GM12878 (cell line): ENCODE measurements around the gene CEP83. TPM values are rescaled to one million over a fixed set of nuclear protein-coding genes. Genes with fewer than 3 reads are reported as not detected.

Experiments
- ATAC-seq: fragments of 200-7000 bp; cut with Tn5 transposase; 3 replicates; pipeline ENCODE4 v1.9.1; 2020; ENCODE audit warnings: mild to moderate bottlenecking, moderate library complexity
- BruUV-seq: library from RNA; stranded (reverse); fragments of 400-500 nt; replicated peaks from 2 replicates; lab custom pipeline; 2021; lab: Mats Ljungman, UMichigan
- CTCF ChIA-PET: fragments of 300-600 bp; sonication (Branson Sonifier 250); formaldehyde crosslinking; extraction: SDS; loops from one replicate; lab custom pipeline; 2021; ENCODE audit warnings: inconsistent platforms; lab: Yijun Ruan, JAX
- POLR2A ChIA-PET: fragments of 350-600 bp; formaldehyde crosslinking; extraction: SDS; loops from one replicate; lab custom pipeline; 2021; ENCODE audit warnings: inconsistent platforms; lab: Charles Lee
- RAD21 ChIA-PET: fragments of 300-600 bp; sonication (Branson Sonifier 250); formaldehyde crosslinking; loops from one replicate; lab custom pipeline; 2023; ENCODE audit warnings: antibody characterized with exemption; ENCODE audit not compliant: unreplicated experiment; lab: Charles Lee
- SMC1A ChIA-PET: fragments of 300-600 bp; sonication (Branson Sonifier 250); formaldehyde crosslinking; loops from one replicate; lab custom pipeline; 2023; ENCODE audit not compliant: unreplicated experiment, uncharacterized antibody; lab: Charles Lee
- DNase-seq: peaks from one replicate; pipeline ENCODE4 v3.0.0-alpha.2; 2011; ENCODE audit warnings: low read depth, low spot score
- FAIRE-seq: peaks from 3 replicates; lab custom pipeline; 2011; peaks lifted over from hg19 to GRCh38; lab: Jason Lieb, UNC
- H2AFZ ChIP-seq: 2 replicates; pipeline ENCODE4 v1.6.0; 2011; ENCODE audit warnings: low read depth, low read length, control low read depth; ENCODE audit not compliant: control insufficient read depth
- H3K27ac ChIP-seq: 2 replicates; pipeline ENCODE4 v1.5.1; 2011; ENCODE audit warnings: control low read depth; ENCODE audit not compliant: control insufficient read depth, insufficient read depth
- H3K27me3 ChIP-seq, 2 experiments: replicated peaks in 1 of 2; 2 replicates each; pipeline versions ENCODE4 v1.6.0 to v1.6.1; 2011; ENCODE audit warnings: low read length in 1 of 2; ENCODE audit not compliant: control insufficient read depth in 2 of 2, insufficient read depth in 2 of 2
- H3K36me3 ChIP-seq, 2 experiments: 2 replicates each; pipeline ENCODE4 v1.5.1; 2011; ENCODE audit warnings: low read length in 1 of 2; ENCODE audit not compliant: control insufficient read depth in 2 of 2, insufficient read depth in 2 of 2
- H3K4me1 ChIP-seq: 2 replicates; pipeline ENCODE4 v1.6.1; 2011; ENCODE audit warnings: mild to moderate bottlenecking, low read length, moderate library complexity, mixed read lengths; ENCODE audit not compliant: control insufficient read depth, insufficient read depth
- H3K4me2 ChIP-seq: 2 replicates; pipeline ENCODE4 v1.6.0; 2011; ENCODE audit warnings: control low read depth; ENCODE audit not compliant: control insufficient read depth, insufficient read depth
- H3K4me3 ChIP-seq: fragments of 200-600 bp; sonication (generic); 2 replicates; pipeline ENCODE4 v1.5.1; 2016
- H3K79me2 ChIP-seq: 2 replicates; pipeline ENCODE4 v1.6.0; 2011; ENCODE audit warnings: low read length; ENCODE audit not compliant: control insufficient read depth, insufficient read depth
- H3K9ac ChIP-seq: 2 replicates; pipeline ENCODE4 v1.8.0; 2011; ENCODE audit warnings: low read length, control low read depth, mixed read lengths; ENCODE audit not compliant: control insufficient read depth, insufficient read depth
- H3K9me3 ChIP-seq: replicated peaks from 3 replicates; pipeline ENCODE4 v1.5.1; 2011; ENCODE audit warnings: mild to moderate bottlenecking, low read length; ENCODE audit not compliant: control insufficient read depth, insufficient read depth
- H4K20me1 ChIP-seq: 2 replicates; pipeline ENCODE4 v1.6.0; 2011; ENCODE audit not compliant: control insufficient read depth, insufficient read depth
- ATF2 ChIP-seq: IDR thresholded peaks from 2 replicates; pipeline ENCODE4 v1.6.1; 2012; ENCODE audit warnings: low read length, inconsistent platforms
- ATF7 ChIP-seq: fragments of 450-650 bp; IDR thresholded peaks from 2 replicates; pipeline ENCODE4 v1.6.1; 2016; ENCODE audit warnings: low read depth, mild to moderate bottlenecking
- CEBPB ChIP-seq, 2 experiments: fragments of 150-350 bp in 1 of 2; IDR thresholded peaks; 2 replicates each; pipeline ENCODE4 v1.6.1; 2012 to 2014; ENCODE audit warnings: low read depth in 2 of 2, low read length in 2 of 2, borderline replicate concordance in 1 of 2, inconsistent platforms in 1 of 2
- CREB1 ChIP-seq: IDR thresholded peaks from 2 replicates; pipeline ENCODE4 v1.6.1; 2012; ENCODE audit warnings: low read depth, mild to moderate bottlenecking, inconsistent platforms
- FOXM1 ChIP-seq: IDR thresholded peaks from 2 replicates; pipeline ENCODE4 v1.6.1; 2012; ENCODE audit warnings: low read depth, mild to moderate bottlenecking, inconsistent platforms, low read length, moderate library complexity
- IKZF1 ChIP-seq: fragments of 450-650 bp; conservative IDR thresholded peaks from 2 replicates; pipeline ENCODE4 v1.6.1; 2017; ENCODE audit warnings: antibody characterized with exemption, mild to moderate bottlenecking
- IKZF2 ChIP-seq, 2 experiments: fragments of 450-650 bp; IDR thresholded peaks; 2 replicates each; pipeline ENCODE4 v1.6.1; 2017; ENCODE audit warnings: mild to moderate bottlenecking in 2 of 2, moderate library complexity in 2 of 2
- JUNB ChIP-seq: IDR thresholded peaks from 2 replicates; pipeline ENCODE4 v1.6.1; 2016; ENCODE audit warnings: antibody characterized with exemption, mild to moderate bottlenecking
- NBN ChIP-seq: fragments of 450-650 bp; IDR thresholded peaks from 2 replicates; pipeline ENCODE4 v1.6.1; 2016
- NFIC ChIP-seq: IDR thresholded peaks from 2 replicates; pipeline ENCODE4 v1.6.1; 2012; ENCODE audit warnings: low read depth, mild to moderate bottlenecking, inconsistent platforms, low read length, moderate library complexity
- POLR2AphosphoS5 ChIP-seq: IDR thresholded peaks from 2 replicates; pipeline ENCODE4 v1.6.1; 2011; ENCODE audit warnings: mild to moderate bottlenecking, low read length, inconsistent platforms
- RAD51 ChIP-seq: fragments of 450-650 bp; IDR thresholded peaks from 2 replicates; pipeline ENCODE4 v1.6.1; 2016; ENCODE audit warnings: moderate library complexity, mild to moderate bottlenecking, inconsistent platforms
- RFX5 ChIP-seq: IDR thresholded peaks from 2 replicates; pipeline ENCODE4 v1.6.1; 2011; ENCODE audit warnings: low read depth, low read length, improper control_type of control experiment
- RUNX3 ChIP-seq: IDR thresholded peaks from 2 replicates; pipeline ENCODE4 v1.6.1; 2012; ENCODE audit warnings: low read length, inconsistent platforms
- SMC3 ChIP-seq: IDR thresholded peaks from 2 replicates; pipeline ENCODE4 v1.6.1; 2011; ENCODE audit warnings: low read length, improper control_type of control experiment, borderline replicate concordance
- TBL1XR1 ChIP-seq: IDR thresholded peaks from 2 replicates; pipeline ENCODE4 v1.6.1; 2012; ENCODE audit warnings: low read depth, low read length, improper control_type of control experiment
- TCF7 ChIP-seq: IDR thresholded peaks from 2 replicates; pipeline ENCODE4 v1.6.1; 2014; ENCODE audit warnings: antibody characterized with exemption, borderline replicate concordance
- USF2 ChIP-seq: IDR thresholded peaks from 2 replicates; pipeline ENCODE4 v1.6.1; 2011; ENCODE audit warnings: low read depth, low read length, improper control_type of control experiment, borderline replicate concordance
- ZNF217 ChIP-seq: fragments of 450-650 bp; IDR thresholded peaks from 2 replicates; pipeline ENCODE4 v1.6.1; 2017; ENCODE audit warnings: antibody characterized with exemption, mild to moderate bottlenecking
- WGBS: methylation state at CpG from one replicate; pipeline ENCODE4 v1.1.6; 2016; ENCODE audit warnings: low lambda C conversion rate; ENCODE audit not compliant: insufficient replicate concordance, insufficient coverage; ENCODE audit errors: missing lambda C conversion rate; 5-methylcytosine and 5-hydroxymethylcytosine counted together
- in situ Hi-C: fragments of 300-500 bp; cut with MboI; formaldehyde crosslinking; loops from 9 replicates; pipeline ENCODE4 v1.14.3; 2018; ENCODE audit warnings: mixed read lengths
- intact Hi-C: fragments of 100-400 bp; cut with micrococcal nuclease; formaldehyde crosslinking; loops from one replicate; pipeline ENCODE4 v1.14.2; 2022; ENCODE audit not compliant: unreplicated experiment
- polyA plus RNA-seq, 11 experiments: library from polyadenylated mRNA; depleted of rRNA in 4 of 11; unstranded in 6 of 11; stranded (reverse) in 5 of 11; fragments of >200 nt; fragmentation: Nextera tagmentation in 4 of 11; fragmentation: Illumina TruSeq in 1 of 11; extraction: Ambion mirVana in 4 of 11; extraction: Trizol in 1 of 11; gene quantifications; 1 replicate in 1 of 11; 2 replicates in 10 of 11; pipeline versions ENCODE4 v1.2.1 to v1.2.3, GENCODE V29; 2011 to 2016; ENCODE audit warnings: inconsistent platforms in 2 of 11, missing spikeins in 2 of 11, low read depth in 1 of 11
- total RNA-seq, 4 experiments: library from RNA; depleted of rRNA in 3 of 4; stranded (reverse); fragments of >200 nt in 3 of 4; fragmentation: Illumina TruSeq in 1 of 4; extraction: Trizol in 1 of 4; gene quantifications; 2 replicates each; pipeline versions ENCODE4 v1.2.1 to v1.2.3, GENCODE V29; 2013 to 2021
- TF ChIP-seq, protein P1 (sequence below): IDR thresholded peaks from 2 replicates; pipeline ENCODE4 v1.6.1; 2012; ENCODE audit warnings: low read depth, low read length, improper control_type of control experiment

The CEP83 gene
- total and polyA plus RNA-seq, 10 of the 15 experiments (the other 5 are each of a cell fraction or from before 2014, with no cell fraction given): 4.3 to 39.0 (median 22.5) TPM

GRCh38 chr12:94269316-94269999 lies 190.2 kb downstream of the CEP83 start:
- 0 out of 2 replicates have a peak overlapping the region, but pooled peaks have one; percentile 15 for H3K27ac ChIP-seq
- intact Hi-C loops (loop anchor here (2.0 kb wide), 1 partner anchor 39 kb away; no protein-coding TSS in a partner anchor), in situ Hi-C loops (no loop called here)
- ChIA-PET POLR2A (interaction anchor here (0.8 to 2.4 kb wide), 10 partner anchors 7 to 118 kb away, joined by 3 to 11 read pairs (median 4); no protein-coding TSS in a partner anchor), CTCF (interaction anchor here (0.8 to 2.7 kb wide), 15 partner anchors 7 to 165 kb away, joined by 3 to 9 read pairs (median 4); no protein-coding TSS in a partner anchor), SMC1A (interaction anchor here (0.6 to 3.8 kb wide), 39 partner anchors 8 to 548 kb away, joined by 3 to 23 read pairs (median 5); no protein-coding TSS in a partner anchor), RAD21 (interaction anchor here (0.8 to 4.8 kb wide), 16 partner anchors 9 to 121 kb away, joined by 3 to 42 read pairs (median 4); no protein-coding TSS in a partner anchor)
- no peaks in the 10 kb centered on the region for H3K27me3 ChIP-seq
- no peaks in the 10 kb centered on the region; the same call in 2 of the 3 replicates for H3K9me3 ChIP-seq
- H3K4me3 ChIP-seq: no peak overlapping the region
- peaks cover 61% of the 10 kb centered on the region for H3K4me1 ChIP-seq
- WGBS: 57% methylated on average over 4 of the region's 4 CpGs
- no peak overlapping the region for H2AFZ ChIP-seq
- H3K4me2 ChIP-seq: peak overlapping the region; percentile 1; the same call in 1 of the 2 replicates
- FAIRE-seq: no peak
- no peaks in the 10 kb centered on the region for H4K20me1 ChIP-seq
- H3K9ac ChIP-seq: no peak overlapping the region
- peaks cover 6 to 23% of the 10 kb centered on the region in 2 experiments for H3K36me3 ChIP-seq
- DNase-seq: no peak
- BruUV-seq: no TSS peak
- ATAC-seq: peak; percentile 66
- no peaks in the 10 kb centered on the region for H3K79me2 ChIP-seq
- TF ChIP-seq IKZF1 (peak; percentile 58; the same call in 1 of the 2 replicates), CEBPB (IDR thresholded peaks at IDR 0.05; ENCODE audit: borderline replicate concordance in 1 of 2, low read depth in 2 of 2, low read length in 2 of 2) (peak in 1 of 2 experiments; percentile 17; a peak in 1 of 4 replicates), ZNF217 (peak; percentile 38; the same call in 1 of the 2 replicates), ATF2 (peak; percentile 37; the same call in 1 of the 2 replicates), RUNX3 (peak; percentile 69), USF2 (no peak), RAD51 (no peak), TCF7 (0 out of 2 replicates have a peak, but pooled peaks have one; percentile 38), FOXM1 (peak; percentile 71; the same call in 1 of the 2 replicates), NBN (no peak), TBL1XR1 (no peak), ATF7 (peak; percentile 42), IKZF2 (IDR thresholded peaks at IDR 0.05) (peak; percentile 78 to 81), CREB1 (no peak), SMC3 (0 out of 2 replicates have a peak, but pooled peaks have one; percentile 10), POLR2AphosphoS5 (no peak), NFIC (peak; percentile 89), JUNB (peak; percentile 91), RFX5 (no peak)
- TF ChIP-seq, protein P1, sequence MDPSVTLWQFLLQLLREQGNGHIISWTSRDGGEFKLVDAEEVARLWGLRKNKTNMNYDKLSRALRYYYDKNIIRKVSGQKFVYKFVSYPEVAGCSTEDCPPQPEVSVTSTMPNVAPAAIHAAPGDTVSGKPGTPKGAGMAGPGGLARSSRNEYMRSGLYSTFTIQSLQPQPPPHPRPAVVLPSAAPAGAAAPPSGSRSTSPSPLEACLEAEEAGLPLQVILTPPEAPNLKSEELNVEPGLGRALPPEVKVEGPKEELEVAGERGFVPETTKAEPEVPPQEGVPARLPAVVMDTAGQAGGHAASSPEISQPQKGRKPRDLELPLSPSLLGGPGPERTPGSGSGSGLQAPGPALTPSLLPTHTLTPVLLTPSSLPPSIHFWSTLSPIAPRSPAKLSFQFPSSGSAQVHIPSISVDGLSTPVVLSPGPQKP: no peak
